HG02759 (cell line): ENCODE results near the gene KRTAP3-3.
"Not testable (repeated sequence)": the region's sequence is repeated elsewhere in the genome, so short reads cannot be mapped to it uniquely, and the experiment has no call there.

Experiments
- ATAC-seq: cut with Tn5 transposase; IDR thresholded peaks from one replicate; pipeline ENCODE4 v1.9.1; 2021; ENCODE audit warnings: mild to moderate bottlenecking, moderate library complexity; ENCODE audit not compliant: unreplicated experiment

The KRTAP3-3 gene

DNA sequence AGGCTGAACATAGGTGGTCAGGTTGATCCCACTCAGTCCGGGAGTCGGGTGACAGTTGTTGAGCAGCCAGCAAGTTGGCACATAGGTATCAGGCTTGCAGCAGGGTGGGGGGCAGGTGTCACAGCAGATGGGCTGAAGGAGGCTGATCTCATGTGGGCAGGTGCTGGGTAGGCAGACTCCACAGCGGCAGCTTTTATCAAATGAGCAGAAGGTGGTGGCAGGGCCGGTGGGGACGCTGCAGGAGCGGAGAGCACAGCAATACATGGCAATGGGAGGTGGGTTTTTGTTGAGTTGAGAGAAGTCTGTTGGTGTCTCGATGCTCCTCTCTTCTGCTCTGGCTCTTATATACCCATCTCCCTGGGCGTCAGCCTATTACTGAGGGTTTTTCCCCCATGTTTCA is 14.8 kb upstream of the KRTAP3-3 start, which contains the start of gene KRTAP3-1:
Gene KRTAP3-1, minus strand, starts transcription at position 318 of the 400 bp plus-strand sequence. Its CDS starts 54 bp downstream, at position 264.
- ATAC-seq, result no peak

GRCh38 chr17:41004397-41004796 is 10.4 kb upstream of the KRTAP3-3 start:
- ATAC-seq, result no peak

GRCh38 chr17:41003926-41004325 is 10.0 kb upstream of the KRTAP3-3 start:
- no peak for ATAC-seq

DNA sequence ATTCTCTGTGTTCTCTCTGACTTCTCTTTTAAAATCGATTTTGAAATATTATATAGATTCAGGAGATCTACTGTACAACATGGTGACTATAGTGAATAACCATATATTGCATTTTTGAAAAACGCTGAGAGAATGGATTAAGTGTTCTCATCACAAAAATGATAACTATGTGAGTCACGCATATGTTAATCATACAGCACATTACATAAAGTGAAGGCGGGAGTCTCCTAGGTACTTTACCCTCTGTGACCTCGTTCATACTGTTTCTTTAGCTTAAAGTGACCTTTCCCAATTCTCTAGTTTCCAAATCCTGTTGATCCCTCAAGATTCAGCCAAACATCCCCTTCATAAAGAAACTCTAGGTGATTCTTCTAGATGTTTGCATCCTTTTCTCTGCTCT is 8.8 kb upstream of the KRTAP3-3 start:
- no peak for ATAC-seq

DNA sequence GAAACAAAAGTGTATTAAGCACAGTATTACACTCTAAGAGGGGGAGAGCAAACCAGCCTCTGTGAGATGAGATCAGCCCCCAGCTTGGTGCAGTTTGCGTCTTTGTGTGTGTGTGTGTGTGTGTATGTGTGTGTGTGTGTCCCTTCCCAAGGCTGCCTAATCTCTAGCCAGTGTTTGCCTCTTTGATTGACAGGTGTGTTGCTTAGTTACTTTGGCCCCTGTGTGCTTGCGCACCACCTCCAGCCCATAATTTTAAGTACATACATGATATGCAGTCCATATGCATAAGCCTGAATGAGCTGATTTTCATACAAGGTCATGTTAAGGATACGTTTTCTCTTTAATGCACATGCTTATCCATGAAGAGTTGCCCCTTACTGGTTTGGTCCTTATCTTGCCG is 7.8 kb upstream of the KRTAP3-3 start:
- no peak for ATAC-seq

DNA sequence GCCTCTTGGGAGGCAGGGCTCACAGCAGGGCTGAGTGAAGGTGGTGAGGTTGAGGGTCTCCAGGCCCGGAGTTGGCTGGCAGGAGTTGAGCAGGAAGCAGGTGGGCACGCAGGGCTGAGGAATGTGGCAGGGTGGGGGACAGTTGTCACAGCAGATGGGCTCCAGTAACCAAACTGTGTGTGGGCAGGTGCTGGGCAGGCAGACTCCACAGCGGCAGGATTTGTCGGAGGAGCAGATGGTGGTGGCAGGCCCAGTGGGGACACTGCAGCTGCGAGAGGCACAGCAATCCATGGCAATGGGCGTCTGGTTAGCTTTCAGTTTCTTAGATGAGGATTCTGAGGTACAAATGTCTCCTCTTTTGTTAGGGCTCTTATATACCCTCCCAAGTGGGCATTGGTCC is 5.6 kb upstream of the KRTAP3-3 start, which contains the start of gene KRTAP3-2:
Gene KRTAP3-2, minus strand, starts transcription at position 344 of the 400 bp plus-strand sequence. Its CDS starts 53 bp downstream, at position 291.
- ATAC-seq, result not testable (repeated sequence)

DNA sequence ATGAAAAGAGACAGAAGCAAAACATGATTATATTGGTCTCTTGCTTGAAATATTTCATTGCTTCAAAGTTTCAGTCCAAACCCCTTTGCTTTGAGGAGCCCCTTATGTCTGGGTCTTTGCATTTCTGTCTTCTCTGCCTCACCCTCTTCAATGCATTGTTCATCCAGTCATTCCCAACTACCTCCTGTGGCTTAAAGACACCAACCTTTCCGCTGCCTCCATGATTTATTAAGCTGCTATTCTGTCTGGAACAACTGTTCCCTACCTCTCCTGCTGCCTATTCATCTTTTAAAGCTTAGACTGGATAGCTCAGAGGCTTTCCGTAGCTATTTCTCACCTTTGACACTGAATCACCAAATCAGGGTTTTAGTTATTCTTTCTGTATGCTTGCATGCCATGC is 3.4 kb upstream of the KRTAP3-3 start:
- ATAC-seq, result no peak

- ATAC-seq, result no peak
These were observed 2.9 kb upstream of the KRTAP3-3 start for GRCh38 chr17:40996829-40997228.

DNA sequence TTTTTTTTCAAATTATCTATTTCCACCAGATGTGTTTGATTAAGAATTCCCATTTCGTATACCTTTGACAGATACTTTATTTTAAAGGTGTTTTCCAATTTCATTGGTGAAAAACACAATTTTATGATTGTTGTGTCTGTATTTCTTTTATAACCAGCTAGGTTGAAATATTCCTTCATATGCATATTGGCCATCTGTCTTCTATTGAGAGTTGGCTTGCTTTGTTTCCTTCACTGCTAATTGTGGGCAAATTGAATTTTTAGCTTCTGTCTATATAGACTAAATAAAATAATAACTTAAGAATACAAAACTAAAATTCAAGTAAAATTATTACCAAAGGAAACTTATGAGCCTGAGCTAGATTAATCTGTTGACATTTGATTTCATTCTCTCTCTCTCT is 1.2 kb upstream of the KRTAP3-3 start:
- no peak for ATAC-seq

DNA sequence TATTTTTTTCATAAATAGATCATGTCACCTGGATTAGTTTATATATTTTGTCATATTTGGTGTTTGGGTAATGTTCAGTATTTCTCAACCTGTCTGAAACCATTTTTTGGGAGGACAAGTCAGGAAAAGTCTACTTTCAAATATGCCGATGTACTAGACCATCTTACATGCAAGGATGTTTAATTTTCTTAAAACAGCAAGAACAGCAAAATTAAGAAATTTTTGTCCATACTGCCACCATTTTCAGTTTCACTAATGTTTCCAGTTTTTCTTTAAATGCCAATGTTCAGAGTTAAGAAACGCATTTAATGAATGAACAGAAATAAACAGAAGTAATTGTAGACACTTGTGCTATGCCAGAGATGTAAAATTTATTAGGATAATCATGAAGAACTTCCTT is 880 bp downstream of the KRTAP3-3 start:
- no peak for ATAC-seq

GRCh38 chr17:40992666-40993065 is 1.3 kb downstream of the KRTAP3-3 start:
- no peak for ATAC-seq

DNA sequence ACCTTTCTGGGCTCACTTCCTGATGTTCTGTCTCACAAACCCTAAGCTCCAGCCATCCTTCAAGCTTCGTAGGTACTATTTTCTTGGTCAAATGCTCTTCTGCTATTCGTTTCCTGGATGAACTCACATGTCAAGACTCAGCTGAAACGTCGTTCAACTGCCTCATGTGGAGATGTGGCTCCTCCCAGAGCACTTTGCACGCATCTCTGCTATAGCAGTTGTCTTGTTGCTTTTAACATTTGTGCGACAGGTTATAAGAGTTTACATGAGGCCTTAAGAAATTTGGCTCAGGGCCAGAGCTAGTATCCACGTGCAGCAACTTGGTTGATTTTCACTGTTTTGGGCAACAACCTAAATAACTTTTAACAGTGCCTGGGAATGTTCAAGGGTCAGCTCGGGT is 7.0 kb downstream of the KRTAP3-3 start:
- no peak for ATAC-seq

GRCh38 chr17:40984226-40984625 is 9.7 kb downstream of the KRTAP3-3 start, which contains the start of gene KRT40:
TSS of gene KRT40 (minus strand) at chr17:40984326. CDS start at chr17:40984273, 53 bp downstream.
- no peak for ATAC-seq

GRCh38 chr17:40981115-40981514 is 12.8 kb downstream of the KRTAP3-3 start:
- no peak for ATAC-seq

DNA sequence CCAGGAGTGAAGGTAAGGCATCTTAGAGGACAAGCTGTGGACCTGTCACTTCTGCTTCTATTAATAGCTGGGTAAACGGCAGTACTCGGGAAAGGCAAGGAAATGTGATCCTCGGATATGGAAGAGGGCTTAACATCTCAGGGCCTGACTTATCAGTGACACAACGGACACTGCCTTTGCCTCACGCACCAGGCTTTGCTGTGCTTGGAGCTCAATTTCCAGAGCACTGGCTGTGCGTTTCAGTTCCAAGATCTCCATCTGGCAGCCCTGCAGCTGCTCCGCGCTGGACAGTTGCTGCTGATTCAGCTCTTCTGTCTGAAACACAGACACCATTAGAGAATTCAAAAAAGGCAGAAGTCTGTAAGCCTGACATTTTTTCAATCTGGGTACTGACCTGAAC is 13.4 kb downstream of the KRTAP3-3 start:
- no peak for ATAC-seq

DNA sequence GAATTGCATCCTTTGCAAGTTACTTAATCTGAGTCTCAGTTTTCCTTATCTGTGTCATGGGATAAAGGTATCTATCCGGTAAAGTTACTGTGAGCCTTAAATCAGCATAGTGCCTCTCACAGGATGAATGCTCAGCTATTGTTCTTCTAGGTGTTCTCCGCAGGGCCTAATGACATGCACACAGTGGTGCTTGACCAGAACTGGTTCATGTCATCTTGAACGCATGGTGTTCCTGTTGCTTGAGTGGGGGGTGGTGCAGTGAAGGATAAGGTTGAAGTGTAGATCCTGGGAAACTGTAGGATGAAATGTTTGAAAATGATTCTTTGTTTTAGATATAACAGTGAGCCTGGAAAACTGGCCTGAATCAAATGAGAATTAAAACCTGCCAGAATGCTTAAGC is 13.8 kb downstream of the KRTAP3-3 start:
- no peak for ATAC-seq

- ATAC-seq, result no peak
These were observed 15.3 kb downstream of the KRTAP3-3 start for GRCh38 chr17:40978575-40979151.

- no peak for ATAC-seq
These were observed 18.4 kb downstream of the KRTAP3-3 start for GRCh38 chr17:40975516-40975915.

DNA sequence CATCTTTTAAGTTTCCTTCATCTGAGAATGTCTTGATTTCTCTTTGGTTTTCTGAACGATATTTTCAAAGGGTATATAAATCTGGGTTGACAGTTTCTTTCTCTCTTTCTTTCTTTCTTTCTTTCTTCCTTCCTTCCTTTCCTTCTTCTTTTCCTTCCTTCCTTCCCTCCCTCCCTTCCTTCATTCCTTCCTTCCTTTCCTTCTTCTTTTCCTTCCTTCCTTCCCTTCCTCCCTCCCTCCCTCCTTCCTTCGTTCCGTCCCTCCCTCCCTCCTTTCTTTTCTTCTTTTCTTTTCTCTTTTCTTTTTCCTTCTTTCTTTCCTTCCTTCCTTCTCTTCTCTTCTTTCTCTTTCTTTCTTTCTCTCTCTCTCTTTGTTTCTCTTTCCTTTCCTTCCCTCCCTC is 19.6 kb downstream of the KRTAP3-3 start:
- no peak for ATAC-seq

DNA sequence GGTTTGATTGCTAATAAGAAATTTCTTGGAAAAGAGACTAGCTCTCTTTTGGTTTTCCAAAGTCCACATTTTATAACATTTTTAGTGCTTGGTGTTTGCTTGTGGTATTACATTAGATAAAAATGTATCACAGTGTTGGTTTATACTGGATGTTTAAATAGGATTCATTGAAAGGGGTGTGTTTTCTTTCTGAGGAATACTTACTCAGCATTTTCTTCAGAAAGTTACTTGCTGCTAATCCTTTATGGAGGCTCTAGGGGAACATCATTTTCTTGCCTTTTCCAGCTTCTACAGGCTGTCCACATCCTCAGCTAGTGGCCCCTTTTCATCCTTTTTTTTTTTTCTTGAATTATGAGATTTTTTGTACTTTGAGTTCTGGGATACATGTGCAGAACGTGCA is 26.4 kb downstream of the KRTAP3-3 start:
- ATAC-seq, result no peak

GRCh38 chr17:40966848-40967247 is 27.1 kb downstream of the KRTAP3-3 start, which contains the start of gene KRT39:
TSS of gene KRT39 (minus strand) at chr17:40966948. CDS start at chr17:40966856, 92 bp downstream.
- ATAC-seq, result no peak

- ATAC-seq, result no peak
These were observed 30.1 kb downstream of the KRTAP3-3 start for GRCh38 chr17:40963838-40964237.

- ATAC-seq, result no peak
These were observed 31.9 kb downstream of the KRTAP3-3 start for GRCh38 chr17:40962059-40962561.
